A673 (cell line): Measurements from ENCODE around the gene STIM1.

Experiments used
- EZH2 ChIP-seq: fragments of 200-600 bp; sonication (generic); IDR thresholded peaks from 2 replicates; pipeline ENCODE4 v1.6.1; 2017; ENCODE audit warnings: borderline replicate concordance, low read depth, mild to moderate bottlenecking, mixed read lengths, antibody characterized with exemption, low read length; ENCODE audit not compliant: poor library complexity, severe bottlenecking
- TF ChIP-seq, protein P1 (sequence below): fragments of 300-800, 200-600 bp; sonication (generic); conservative IDR thresholded peaks from 2 replicates; pipeline ENCODE4 v1.5.1; 2017; ENCODE audit warnings: low read depth, mild to moderate bottlenecking, antibody characterized with exemption, low read length, moderate library complexity, mixed read lengths

DNA sequence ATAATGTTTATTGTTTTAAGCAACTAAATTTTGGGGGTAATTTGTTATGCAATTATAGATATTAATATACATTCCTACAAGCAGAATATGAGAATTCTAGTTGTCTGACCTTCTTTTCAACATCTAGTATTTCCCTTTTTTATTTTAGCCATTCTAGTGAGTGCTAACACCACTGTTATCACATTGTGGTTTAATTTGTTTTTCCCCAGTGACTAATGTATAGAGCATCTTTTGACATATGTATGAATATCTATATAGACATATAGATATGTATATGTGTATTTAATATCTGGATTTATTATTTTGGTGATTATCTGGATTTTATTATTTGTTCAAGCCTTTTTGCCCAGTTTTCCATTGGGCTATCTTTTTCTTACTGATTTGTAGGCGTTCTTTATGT lies 66.6 kb downstream of the STIM1 start:
- no peak for TF ChIP-seq EZH2
- TF ChIP-seq, protein P1, sequence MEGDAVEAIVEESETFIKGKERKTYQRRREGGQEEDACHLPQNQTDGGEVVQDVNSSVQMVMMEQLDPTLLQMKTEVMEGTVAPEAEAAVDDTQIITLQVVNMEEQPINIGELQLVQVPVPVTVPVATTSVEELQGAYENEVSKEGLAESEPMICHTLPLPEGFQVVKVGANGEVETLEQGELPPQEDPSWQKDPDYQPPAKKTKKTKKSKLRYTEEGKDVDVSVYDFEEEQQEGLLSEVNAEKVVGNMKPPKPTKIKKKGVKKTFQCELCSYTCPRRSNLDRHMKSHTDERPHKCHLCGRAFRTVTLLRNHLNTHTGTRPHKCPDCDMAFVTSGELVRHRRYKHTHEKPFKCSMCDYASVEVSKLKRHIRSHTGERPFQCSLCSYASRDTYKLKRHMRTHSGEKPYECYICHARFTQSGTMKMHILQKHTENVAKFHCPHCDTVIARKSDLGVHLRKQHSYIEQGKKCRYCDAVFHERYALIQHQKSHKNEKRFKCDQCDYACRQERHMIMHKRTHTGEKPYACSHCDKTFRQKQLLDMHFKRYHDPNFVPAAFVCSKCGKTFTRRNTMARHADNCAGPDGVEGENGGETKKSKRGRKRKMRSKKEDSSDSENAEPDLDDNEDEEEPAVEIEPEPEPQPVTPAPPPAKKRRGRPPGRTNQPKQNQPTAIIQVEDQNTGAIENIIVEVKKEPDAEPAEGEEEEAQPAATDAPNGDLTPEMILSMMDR: no peak
